HG02623 (cell line): ENCODE data around the gene GALK1.

Source experiments
- ATAC-seq: cut with Tn5 transposase; IDR thresholded peaks from one replicate; pipeline ENCODE4 v1.9.1; 2021; ENCODE audit warnings: moderate library complexity; ENCODE audit not compliant: unreplicated experiment

GALK1 gene

DNA sequence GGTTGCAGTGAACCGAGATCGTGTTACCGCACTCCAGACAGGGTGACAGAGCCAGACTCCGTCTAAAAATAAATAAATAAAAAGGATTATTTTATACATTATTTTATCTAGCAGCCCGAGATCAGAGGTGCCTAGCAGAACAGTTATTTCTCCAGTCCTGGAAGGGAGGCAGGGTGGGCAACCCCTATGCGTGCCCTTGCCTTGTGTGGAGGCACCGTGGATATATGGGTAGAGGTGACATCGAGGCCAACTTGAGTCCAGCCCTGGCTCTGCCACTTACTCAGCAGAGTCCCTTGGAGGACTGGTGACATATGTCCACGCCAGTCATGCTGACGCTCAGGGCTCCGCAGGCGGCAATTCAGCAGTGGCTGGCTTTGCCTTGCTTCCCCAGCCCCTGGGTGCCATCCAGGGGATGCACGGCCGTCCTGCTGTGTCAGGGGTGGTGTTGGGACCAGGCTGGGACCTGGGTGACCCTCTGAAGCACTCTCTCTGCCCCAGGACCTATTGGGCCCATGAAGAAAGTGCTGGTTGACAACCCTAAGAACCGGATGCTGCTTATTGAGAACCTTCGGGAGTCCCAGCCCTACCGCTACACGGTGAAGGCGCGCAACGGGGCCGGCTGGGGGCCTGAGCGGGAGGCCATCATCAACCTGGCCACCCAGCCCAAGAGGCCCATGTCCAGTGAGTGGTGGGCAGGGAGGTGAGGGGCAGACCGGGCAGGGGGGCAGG, 13.2 kb downstream of the GALK1 start:
- no peak for ATAC-seq

DNA sequence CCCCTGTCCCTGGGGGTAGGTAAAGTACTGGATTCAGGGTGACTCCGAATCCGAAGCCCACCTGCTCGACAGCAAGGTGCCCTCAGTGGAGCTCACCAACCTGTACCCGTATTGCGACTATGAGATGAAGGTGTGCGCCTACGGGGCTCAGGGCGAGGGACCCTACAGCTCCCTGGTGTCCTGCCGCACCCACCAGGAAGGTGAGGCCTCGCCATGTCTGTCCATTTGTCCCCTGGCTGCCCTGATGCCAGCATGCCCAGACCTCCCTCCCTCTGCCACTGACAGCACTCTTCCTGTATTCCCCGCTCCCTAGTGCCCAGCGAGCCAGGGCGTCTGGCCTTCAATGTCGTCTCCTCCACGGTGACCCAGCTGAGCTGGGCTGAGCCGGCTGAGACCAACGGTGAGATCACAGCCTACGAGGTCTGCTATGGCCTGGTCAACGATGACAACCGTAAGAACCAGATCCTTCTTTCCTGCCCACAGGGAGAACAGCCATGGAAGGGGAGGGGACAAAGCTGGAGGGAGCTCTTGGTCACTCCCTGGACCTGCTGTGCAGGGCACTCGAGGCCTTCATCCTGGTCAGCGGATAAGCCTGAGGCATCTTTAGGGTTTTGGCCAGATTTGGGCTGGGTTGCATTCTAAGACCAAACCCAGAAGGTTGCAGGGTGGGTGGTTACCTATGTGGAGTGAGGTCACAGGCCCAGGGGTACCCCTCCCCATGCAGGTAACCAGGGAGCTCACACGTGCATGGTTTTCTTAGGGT, 14.2 kb downstream of the GALK1 start:
- ATAC-seq: no peak

DNA sequence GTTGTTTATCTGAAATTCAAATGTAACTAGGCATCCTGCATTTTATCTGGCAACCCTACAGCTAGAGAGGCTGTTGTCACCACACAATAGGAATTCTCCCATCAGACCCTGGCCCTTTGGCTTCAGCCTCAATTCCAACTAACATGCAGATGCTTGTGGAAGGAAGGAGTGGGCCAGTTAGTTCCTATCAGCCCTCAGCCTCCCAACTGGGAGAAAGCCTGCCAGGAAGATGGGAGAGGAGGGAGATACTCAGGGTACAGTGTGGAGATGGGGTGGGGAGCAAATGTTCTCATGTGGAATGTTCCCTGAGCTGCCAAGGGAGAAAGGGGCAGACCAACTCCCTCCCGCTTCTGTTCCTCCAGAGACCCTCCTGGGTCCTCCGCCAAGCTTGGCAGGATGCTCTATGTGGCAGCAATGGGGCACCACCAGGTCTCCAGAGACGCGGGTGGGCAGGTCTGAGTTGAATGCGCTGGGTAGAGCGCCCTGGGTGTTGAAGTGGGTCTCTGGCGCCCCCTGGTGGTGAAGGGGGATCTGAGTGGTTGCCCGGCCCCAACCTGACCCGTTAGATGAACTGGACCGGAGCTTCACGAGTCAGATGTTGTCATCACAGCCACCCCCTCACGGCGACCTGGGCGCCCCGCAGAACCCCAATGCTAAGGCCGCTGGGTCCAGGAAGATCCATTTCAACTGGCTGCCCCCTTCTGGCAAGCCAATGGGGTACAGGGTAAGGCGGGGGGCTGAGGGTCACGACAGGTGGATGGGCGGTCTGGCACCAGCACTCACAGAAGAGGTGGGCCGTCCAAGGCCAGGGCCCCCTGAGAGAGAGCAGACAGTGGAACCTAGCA, 15.2 kb downstream of the GALK1 start:
- ATAC-seq: no peak

DNA sequence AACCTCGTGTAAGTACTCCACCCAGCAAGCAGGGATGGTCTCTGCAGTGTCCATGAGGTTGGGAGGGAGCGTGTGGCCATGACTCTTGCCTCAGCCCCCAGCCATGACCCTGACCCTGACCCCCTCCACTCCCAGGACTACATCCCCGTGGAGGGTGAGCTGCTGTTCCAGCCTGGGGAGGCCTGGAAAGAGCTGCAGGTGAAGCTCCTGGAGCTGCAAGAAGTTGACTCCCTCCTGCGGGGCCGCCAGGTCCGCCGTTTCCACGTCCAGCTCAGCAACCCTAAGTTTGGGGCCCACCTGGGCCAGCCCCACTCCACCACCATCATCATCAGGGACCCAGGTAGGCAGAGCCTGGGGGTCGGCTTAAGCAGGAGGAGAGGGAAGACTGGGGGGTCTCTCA, 16.3 kb downstream of the GALK1 start:
- no peak for ATAC-seq

DNA sequence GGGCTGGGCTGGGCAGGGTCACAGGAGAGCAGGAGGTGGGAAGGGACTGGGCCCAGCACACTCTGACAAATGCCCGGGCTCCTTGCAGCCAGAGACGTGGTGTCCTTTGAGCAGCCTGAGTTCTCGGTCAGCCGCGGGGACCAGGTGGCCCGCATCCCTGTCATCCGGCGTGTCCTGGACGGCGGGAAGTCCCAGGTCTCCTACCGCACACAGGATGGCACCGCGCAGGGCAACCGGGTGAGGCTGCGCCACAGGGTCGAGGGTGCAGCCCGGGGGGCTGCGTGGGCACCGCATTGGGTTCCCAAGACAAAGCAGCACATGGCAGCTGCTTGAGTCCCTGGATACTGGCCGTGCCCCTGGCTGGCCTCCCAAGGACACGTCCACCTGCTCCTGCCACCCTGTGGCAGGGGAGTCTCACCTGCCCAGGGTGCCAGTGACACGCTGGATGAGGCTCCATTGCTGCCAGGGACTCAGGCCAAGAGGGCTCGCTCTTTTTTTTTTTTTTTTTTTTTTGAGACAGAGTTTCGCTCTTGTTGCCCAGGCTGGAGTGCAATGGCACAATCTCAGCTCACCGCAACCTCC, 21.3 kb downstream of the GALK1 start:
- ATAC-seq: no peak

DNA sequence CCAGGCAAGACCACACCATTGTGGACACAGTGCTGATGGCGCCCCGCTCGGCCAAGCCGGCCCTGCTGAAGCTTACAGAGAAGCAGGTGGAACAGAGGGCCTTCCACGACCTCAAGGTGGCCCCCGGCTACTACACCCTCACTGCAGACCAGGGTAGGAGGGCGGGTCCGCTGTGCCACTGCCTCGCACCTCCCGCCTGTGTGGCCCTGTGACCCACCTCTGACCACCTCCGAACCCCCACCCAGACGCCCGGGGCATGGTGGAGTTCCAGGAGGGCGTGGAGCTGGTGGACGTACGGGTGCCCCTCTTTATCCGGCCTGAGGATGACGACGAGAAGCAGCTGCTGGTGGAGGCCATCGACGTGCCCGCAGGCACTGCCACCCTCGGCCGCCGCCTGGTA, 22.7 kb downstream of the GALK1 start:
- no peak for ATAC-seq

DNA sequence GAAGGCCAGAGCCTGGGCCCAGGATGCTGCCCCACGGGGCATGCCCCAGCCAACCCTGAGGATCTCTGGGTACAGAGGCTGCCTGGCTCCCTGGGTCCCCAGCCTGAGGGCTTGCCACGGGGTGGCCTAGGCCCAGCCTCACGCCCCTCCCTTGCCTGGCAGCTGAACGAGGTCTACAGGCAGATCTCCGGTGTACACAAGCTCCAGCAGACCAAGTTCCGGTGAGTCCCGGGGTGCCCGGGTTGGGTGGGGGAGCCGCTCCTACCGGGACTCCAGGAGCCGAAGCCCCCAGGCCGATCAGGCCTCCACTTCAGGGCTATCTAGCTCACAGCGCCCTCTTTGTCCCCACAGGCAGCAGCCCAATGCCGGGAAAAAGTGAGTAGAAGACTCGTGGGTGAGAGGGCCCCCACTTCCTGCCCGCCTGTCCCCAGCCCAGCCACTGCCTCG, 24.3 kb downstream of the GALK1 start:
- ATAC-seq: no peak

DNA sequence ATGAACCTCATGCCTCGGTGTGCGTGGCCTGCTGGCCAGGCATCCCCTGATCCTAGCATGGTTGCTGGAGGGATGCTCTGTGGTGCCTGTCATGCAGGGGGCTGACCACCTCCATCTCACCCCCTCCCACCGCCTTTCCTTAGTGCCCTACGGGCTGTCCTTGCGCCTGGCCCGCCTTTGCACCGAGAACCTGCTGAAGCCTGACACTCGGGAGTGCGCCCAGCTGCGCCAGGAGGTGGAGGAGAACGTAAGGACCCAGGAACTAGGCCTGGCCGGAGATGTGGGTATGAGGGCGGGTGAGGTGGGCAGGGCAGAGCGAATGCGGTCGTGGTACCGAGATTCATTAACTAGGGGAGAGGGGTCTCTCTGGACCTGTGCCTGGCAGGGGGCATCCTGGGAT, 24.8 kb downstream of the GALK1 start:
- no peak for ATAC-seq

DNA sequence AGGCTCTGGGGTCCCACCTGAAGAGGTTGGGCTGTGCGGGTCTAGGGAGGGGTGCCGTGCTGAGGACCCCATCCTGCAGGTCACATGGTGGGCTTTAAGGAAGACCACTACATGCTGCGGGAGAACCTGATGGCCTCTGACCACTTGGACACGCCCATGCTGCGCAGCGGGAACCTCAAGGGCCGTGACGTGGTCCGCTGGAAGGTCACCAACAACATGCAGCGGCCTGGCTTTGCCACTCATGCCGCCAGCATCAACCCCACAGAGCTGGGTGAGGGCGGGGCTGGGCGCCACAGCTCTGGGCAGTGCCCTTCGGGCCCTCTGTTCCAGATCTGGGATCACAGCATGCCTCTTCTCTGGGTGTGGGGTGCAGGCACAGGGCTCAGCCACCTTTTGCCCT, 25.2 kb downstream of the GALK1 start:
- no peak for ATAC-seq

DNA sequence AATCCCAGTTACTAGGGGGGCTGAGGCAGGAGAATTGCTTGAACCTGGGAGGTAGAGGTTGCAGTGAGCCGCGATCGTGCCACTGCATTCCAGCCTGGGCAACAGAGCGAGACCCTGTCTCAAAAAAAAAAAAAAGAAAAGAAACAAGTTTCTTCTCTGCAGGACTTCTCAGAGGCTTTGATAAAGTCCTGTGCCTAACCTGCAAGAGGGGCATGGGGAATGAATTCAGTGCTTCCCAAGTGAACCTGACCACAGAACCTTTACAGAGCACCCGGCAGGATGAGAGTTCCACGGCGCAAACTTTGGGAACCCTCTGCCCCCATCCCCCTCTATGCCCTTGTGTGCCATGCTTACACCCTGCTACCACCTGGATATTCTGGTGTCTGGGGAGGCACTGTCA, 25.8 kb downstream of the GALK1 start:
- ATAC-seq: no peak

DNA sequence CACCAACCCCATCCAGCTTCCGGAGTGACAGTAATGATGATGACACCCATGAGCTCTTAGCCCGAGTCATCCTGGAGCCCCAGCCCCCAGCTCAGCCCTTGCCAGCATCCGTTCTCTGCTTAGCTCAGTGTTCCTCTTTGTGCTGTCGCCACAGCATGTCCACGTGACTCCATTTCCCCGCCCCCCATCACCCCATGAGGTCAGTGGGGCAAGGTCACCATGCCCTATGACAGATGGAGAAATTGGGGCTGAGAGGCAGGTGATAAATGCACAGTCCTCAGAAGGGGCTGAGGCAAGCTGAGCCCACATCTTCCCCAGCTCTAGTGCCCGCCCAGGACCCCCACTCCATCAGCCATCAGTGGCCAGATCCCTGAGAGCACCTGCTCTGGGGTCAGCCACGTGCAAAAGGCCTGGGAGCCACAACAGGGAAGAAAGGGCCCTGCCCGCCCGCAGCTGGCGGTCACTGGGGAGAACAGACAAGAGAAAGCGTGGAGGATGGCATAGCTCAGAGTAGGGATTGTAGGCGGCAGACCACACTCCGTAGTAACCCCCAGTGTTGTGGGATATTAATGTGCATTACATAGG, 26.7 kb downstream of the GALK1 start:
- ATAC-seq: no peak

DNA sequence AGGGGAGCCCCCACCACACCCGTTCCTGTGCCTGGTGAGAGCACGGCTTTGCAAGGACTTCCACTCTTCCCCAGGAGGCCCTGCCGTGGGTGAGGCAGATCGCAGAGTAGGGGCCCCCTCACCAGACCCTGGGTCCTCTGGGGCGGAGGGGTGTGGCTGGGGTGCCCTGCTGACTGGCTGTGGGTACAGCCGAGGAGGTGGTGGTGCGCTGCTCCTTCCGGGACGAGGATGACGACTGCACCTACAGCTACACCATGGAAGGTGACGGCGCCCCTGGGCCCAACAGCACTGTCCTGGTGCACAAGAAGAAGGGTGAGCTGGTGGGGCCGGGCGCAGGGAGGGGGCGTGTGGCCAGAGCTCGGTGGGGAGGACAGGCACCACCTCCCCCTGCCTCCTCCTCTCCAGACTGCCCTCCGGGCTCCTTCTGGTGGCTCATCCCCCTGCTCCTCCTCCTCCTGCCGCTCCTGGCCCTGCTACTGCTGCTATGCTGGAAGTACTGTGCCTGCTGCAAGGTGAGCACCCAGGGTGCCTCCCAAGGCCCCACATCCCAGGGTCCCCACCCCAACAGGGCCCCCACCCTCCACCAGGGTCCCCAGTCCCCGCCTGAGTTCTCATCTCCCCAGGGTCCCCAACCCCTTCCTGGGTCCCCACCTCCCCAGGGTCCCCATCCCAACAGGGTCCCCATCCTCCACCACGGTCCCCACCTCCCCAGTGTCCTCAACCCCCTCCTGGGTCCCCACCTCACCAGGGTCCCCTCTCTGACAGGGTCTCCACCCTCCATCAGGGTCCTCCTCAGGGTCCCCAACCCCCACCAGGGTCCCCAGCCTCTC, 27.6 kb downstream of the GALK1 start:
- ATAC-seq: no peak

DNA sequence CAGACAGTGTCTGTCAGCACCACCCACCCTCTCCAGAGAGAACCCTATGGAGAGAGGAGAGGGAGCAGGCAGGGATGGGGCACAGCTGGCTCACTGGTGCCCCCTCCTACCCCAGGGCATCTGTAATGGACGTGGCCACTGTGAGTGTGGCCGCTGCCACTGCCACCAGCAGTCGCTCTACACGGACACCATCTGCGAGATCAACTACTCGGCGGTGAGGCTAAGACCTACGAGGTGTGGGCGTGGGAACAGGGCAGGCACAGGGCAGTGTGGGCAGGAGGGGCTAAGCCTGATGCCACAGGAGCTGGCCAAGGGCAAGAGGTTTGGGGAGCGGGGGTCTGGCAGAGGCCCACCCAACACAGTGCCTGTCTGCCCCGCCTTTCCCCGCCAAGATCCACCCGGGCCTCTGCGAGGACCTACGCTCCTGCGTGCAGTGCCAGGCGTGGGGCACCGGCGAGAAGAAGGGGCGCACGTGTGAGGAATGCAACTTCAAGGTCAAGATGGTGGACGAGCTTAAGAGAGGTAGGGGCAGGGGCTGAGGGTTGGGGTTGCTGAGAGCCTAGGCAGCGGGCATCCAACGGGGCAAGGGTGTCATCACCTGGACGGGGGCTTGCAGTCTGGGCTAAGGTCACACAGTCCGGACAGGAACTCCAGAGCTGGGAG, 28.7 kb downstream of the GALK1 start:
- ATAC-seq: no peak

DNA sequence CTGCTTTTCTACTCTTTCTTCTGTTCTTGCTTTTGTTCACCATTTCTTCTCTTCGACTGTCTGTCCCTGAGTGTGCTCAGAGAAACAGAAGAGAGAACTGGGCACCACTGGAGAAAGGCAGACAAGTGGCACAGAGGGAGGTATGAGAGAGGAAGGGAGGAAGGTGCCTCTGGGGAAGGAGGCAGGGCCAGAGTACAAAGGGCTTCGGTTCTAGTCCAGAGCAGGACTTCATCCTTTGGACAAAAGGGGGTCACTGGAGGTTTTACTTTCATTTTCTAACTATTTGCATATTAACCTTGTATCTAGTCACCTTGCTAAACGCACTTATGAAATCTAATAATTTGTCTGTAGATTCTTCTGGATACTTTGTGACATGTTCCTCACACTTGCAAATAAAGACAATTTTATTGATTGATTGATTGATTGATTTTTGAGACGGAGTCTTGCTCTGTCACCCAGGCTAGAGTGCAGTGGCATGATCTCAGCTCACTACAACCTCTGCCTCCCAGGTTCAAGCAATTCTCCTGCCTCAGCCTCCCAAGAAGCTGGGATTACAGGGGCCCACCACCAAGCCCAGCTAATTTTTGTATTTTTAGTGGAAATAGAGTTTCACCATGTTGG, 30.2 kb downstream of the GALK1 start:
- no peak for ATAC-seq

DNA sequence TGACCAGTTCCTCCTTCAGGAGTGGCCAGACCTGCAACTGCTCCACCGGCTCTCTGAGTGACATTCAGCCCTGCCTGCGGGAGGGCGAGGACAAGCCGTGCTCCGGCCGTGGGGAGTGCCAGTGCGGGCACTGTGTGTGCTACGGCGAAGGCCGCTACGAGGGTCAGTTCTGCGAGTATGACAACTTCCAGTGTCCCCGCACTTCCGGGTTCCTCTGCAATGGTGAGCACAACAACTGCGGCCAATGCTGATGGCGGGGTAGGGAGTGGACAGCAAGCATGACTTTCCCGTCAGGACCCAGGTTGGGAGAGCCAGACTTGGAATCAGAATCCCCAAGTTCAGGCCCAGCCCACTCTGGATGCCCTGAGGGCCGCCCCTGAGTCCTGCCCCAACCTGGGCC, 31.5 kb downstream of the GALK1 start:
- ATAC-seq: no peak

DNA sequence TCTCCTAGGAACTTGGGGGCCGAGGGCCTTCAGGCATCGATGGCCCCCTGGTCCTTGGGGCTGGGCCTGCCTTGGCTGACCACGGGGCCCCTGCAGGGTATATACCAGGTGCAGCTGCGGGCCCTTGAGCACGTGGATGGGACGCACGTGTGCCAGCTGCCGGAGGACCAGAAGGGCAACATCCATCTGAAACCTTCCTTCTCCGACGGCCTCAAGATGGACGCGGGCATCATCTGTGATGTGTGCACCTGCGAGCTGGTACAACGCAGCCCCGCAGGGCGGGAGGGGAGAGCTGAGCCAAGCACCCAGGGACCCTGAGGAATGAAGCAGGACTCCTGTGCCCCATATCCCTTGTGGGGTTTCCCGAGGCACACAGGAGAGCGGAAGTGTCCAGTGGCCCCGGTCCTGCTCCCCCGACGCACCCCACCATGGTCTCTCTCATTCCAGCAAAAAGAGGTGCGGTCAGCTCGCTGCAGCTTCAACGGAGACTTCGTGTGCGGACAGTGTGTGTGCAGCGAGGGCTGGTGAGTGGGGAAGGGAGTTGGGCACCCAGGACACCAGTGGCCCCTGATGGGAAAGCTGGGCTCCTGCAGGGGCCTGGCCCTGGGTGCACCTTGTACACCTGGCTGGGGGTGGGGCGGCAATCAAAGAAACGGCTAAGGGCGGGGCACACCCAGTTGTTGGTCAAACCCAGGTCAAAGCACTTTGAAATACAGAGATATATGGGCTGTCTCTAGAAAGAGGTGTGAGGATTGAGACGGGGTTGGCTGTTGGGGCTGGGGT, 33.1 kb downstream of the GALK1 start:
- ATAC-seq: no peak

DNA sequence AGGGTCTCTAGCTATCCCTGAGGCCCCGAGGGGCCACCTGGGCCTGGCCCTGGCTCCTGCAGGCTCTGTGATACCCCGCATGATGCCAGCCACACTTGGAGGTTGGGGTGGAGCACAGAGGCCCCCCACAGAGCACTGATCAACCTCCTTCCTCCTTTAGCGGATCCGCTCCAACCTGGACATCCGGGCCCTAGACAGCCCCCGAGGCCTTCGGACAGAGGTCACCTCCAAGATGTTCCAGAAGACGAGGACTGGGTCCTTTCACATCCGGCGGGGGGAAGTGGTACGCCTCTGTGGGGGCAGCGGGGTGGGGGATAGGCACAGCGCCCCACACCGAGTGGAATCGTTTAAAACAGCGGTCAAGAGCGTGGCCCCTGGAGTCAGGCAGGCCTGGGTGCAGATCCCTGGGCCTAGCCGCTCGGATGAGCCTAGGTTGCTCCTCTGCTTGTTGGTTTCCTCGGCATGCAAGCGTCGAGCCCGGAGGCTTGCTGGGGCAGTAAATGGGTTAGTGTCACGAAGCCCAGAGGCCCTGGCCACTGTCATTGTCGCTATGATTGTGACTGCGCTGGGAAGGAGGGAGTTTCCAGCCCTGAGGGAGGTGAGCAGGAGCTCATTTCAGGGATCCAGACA, 33.8 kb downstream of the GALK1 start:
- ATAC-seq: no peak

DNA sequence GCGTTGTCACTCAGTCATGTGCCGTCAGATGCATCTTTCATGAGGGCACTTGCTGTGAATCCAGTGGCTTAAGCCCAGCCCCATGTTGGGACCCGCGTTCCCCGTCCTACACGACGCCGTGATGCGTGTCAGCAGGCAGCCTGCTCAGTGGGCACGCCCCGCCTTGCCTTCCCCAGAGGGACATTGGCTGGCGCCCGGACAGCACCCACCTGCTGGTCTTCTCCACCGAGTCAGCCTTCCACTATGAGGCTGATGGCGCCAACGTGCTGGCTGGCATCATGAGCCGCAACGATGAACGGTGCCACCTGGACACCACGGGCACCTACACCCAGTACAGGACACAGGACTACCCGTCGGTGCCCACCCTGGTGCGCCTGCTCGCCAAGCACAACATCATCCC, 34.9 kb downstream of the GALK1 start:
- no peak for ATAC-seq
